Endothelial cell (in vitro differentiated cells): ENCODE measurements around the gene AKAP13. TPM values are rescaled to one million over a fixed set of nuclear protein-coding genes. Genes with fewer than 3 reads are reported as not detected.
"Not testable (repeated sequence)": the region's sequence is repeated elsewhere in the genome, so short reads cannot be mapped to it uniquely, and the experiment has no call there.

Source experiments
- DNase-seq: peaks from one replicate; pipeline ENCODE4 v3.0.0; 2021; ENCODE audit warnings: low spot score
- H3K27ac Mint-ChIP-seq: one replicate; pipeline ENCODE4 v1.8.0; 2021; ENCODE audit warnings: mixed read lengths, inconsistent platforms; ENCODE audit not compliant: unreplicated experiment
- H3K27me3 Mint-ChIP-seq: one replicate; pipeline ENCODE4 v1.8.0; 2021; ENCODE audit warnings: mild to moderate bottlenecking, moderate library complexity, mixed read lengths, inconsistent platforms; ENCODE audit not compliant: unreplicated experiment
- H3K36me3 Mint-ChIP-seq: one replicate; pipeline ENCODE4 v1.8.0; 2021; ENCODE audit warnings: mild to moderate bottlenecking, low read depth, mixed read lengths, inconsistent platforms; ENCODE audit not compliant: unreplicated experiment
- H3K4me1 Mint-ChIP-seq: one replicate; pipeline ENCODE4 v1.8.0; 2021; ENCODE audit warnings: mild to moderate bottlenecking, mixed read lengths, inconsistent platforms; ENCODE audit not compliant: unreplicated experiment
- H3K4me3 Mint-ChIP-seq: one replicate; pipeline ENCODE4 v1.8.0; 2021; ENCODE audit warnings: mild to moderate bottlenecking, mixed read lengths, inconsistent platforms; ENCODE audit not compliant: unreplicated experiment
- H3K9me3 Mint-ChIP-seq: one replicate; pipeline ENCODE4 v1.8.0; 2021; ENCODE audit warnings: mixed read lengths, inconsistent platforms; ENCODE audit not compliant: unreplicated experiment
- total RNA-seq: library from RNA; stranded (reverse); fragmentation: NEBNext Ultra II Directional; extraction: Animal tissue kit (Norgen Biotek cat#: 25700); gene quantifications from one replicate; pipeline ENCODE4 v1.2.1, GENCODE V29; 2021; ENCODE audit not compliant: unreplicated experiment
- TF ChIP-seq, protein P1 (sequence below): fragments of 200-600 bp; sonication (generic); IDR thresholded peaks from one replicate; pipeline ENCODE4 v1.5.0; 2021; ENCODE audit warnings: antibody characterized with exemption; ENCODE audit not compliant: unreplicated experiment

Gene AKAP13
- total RNA-seq, 1 donor from 2014 or later, result 249 TPM

DNA sequence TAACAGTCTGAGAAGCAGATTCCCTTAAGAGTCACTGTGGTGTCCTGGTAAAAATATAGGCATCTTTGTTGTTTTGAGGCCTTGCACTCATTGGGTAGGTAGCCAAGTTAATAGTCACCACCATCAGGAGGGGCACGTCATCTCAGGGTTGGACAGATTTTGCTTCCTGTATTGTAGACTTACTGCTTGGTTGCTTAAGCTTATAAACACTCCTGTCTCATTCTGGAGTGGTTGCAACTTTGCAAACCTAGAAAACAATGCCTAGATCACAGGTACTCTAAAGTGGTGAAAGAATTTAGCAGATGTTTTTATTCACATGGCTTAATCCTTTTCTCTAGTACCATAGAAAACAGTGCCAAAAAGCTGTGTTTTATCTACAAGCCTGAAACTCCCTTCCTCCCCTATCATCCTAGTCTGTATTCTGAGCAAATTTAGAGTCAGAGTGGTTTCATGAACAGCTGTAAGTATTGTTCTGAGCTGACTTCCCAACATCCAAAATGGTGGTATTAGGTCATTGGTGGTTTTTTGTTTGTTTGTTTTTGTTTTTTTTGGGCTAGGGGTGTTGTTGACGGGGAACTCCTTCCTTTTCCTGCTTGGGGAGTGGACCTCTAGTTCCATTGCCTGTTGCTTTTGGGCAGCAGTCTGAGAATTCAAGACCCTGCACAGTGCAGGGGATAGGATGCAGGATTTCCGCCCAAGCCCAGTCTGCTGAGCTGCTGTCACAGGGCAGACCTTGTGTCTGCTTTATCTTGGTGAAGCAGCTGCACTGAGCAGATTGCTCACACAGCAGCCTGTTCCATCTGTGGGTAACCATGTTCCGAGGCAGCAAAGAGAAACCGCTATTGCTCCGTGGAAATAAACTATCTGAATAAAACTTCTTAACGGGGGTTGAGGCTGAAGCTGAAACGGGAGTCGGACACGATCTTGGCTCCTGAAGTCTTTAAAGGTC lies 202.0 kb downstream of the AKAP13 start:
- Mint-ChIP-seq H3K4me3 (peak overlapping the region; percentile 94), H3K9me3 (no peaks in the 10 kb centered on the region), H3K36me3 (peaks cover 31% of the 10 kb centered on the region), H3K4me1 (peaks cover 73% of the 10 kb centered on the region), H3K27me3 (peaks cover 3% of the 10 kb centered on the region), H3K27ac (peak overlapping the region; percentile 95)
- DNase-seq, result peak; percentile 74
- TF ChIP-seq, protein P1, sequence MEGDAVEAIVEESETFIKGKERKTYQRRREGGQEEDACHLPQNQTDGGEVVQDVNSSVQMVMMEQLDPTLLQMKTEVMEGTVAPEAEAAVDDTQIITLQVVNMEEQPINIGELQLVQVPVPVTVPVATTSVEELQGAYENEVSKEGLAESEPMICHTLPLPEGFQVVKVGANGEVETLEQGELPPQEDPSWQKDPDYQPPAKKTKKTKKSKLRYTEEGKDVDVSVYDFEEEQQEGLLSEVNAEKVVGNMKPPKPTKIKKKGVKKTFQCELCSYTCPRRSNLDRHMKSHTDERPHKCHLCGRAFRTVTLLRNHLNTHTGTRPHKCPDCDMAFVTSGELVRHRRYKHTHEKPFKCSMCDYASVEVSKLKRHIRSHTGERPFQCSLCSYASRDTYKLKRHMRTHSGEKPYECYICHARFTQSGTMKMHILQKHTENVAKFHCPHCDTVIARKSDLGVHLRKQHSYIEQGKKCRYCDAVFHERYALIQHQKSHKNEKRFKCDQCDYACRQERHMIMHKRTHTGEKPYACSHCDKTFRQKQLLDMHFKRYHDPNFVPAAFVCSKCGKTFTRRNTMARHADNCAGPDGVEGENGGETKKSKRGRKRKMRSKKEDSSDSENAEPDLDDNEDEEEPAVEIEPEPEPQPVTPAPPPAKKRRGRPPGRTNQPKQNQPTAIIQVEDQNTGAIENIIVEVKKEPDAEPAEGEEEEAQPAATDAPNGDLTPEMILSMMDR, result no peak

DNA sequence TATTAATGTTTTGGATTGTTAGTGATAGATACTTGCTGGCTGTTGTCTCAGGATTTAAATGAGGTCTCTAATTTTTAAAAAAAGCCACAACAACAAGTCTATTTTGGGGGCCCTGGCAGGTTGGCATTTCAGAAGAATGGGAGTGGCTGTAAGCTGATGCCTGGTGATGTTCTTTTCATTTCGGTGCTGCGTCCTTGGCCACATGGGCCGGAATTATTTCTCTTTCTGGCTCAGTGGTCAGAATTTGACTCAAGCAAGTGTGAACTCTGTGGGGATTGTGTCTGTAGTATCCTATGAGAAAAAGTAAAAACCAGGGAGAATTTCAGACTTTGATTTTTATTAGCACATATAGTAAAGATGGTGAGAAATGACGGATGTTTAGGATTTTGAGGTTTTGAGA lies 203.0 kb downstream of the AKAP13 start:
- DNase-seq, result no peak
- Mint-ChIP-seq H3K36me3 (peaks cover 39% of the 10 kb centered on the region), H3K4me1 (peaks cover 80% of the 10 kb centered on the region), H3K4me3 (peak overlapping the region; percentile 94), H3K9me3 (no peaks in the 10 kb centered on the region), H3K27me3 (peaks cover 3% of the 10 kb centered on the region), H3K27ac (peak overlapping the region; percentile 95)
- TF ChIP-seq, protein P1, result no peak

DNA sequence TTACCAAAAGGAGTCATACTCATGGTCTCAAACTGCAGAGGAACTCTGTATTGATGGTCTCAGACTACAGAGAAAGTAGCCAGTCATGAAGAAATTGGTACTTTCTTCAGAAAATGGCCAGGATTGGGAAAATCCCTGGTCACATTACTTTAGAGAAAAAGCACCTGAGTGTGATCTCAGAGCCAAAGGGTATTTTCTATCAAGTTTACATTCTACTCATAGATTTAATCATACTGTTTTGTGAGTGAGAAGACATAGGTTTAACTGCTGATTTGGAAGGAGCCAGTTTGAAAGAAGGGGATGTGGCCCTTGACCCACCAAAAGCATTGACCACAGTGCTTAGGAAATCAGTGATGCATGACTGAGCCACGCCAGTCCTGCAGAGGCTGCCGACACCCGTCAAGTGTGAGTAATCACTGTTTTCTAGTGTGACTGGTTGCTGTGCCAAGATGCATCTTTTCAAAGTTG lies 203.6 kb downstream of the AKAP13 start:
- Mint-ChIP-seq H3K4me3 (peak overlapping the region; percentile 94), H3K4me1 (peaks cover 80% of the 10 kb centered on the region), H3K27ac (peak overlapping the region; percentile 95), H3K36me3 (peaks cover 39% of the 10 kb centered on the region), H3K9me3 (no peaks in the 10 kb centered on the region), H3K27me3 (peaks cover 3% of the 10 kb centered on the region)
- TF ChIP-seq, protein P1, result no peak
- DNase-seq, result no peak

DNA sequence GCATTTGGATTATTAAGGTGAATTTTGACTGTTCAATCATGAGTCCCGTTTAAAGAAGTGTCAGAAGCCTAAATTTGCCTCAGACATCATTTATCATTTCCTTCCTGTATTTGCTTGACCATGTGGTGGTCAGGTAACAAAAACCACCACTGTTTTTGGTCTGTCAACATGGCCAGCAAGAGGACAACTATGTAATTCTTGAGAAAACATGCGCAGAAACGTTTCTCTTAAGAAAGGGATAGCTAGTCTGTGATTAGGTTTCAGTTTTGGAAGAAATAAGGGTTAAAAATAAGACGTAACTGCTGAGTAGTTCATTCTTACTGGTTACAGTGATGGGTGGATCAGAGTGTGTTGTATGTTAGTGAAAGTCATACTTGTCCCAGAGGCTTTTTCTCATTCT lies 204.5 kb downstream of the AKAP13 start:
- Mint-ChIP-seq H3K9me3 (no peaks in the 10 kb centered on the region), H3K27ac (no peak overlapping the region), H3K4me3 (peak overlapping the region; percentile 23), H3K36me3 (peaks cover 34% of the 10 kb centered on the region), H3K4me1 (peaks cover 77% of the 10 kb centered on the region), H3K27me3 (peaks cover 3% of the 10 kb centered on the region)
- DNase-seq, result no peak
- TF ChIP-seq, protein P1, result no peak

DNA sequence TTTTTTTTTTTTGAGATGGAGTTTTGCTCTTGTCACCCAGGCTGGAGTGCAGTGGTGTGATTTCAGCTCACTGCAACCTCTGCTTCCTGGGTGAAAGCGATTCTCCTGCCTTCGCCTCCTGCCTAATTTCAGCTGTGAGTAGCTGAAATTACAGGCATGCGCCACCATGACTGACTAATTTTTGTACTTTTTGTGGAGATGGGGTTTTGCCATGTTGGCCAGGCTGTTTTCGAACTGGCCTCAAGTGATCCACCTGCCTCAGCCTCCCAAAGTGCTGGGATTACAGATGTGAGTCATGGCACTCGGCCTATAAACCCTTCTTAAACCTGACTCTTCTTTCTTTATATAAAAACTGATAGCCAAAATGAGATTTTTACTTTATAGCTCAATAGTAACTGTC lies 205.8 kb downstream of the AKAP13 start:
- Mint-ChIP-seq H3K4me1 (peaks cover 64% of the 10 kb centered on the region), H3K36me3 (peaks cover 23% of the 10 kb centered on the region), H3K4me3 (peak overlapping the region; percentile 65)
- H3K9me3 Mint-ChIP-seq, DNase-seq, H3K27me3 Mint-ChIP-seq, H3K27ac Mint-ChIP-seq: not testable (repeated sequence)
